ENCODE data around the gene ADSS1. TPM values are rescaled to one million over a fixed set of nuclear protein-coding genes. Genes with fewer than 3 reads are reported as not detected.

Gene ADSS1
- total and polyA plus RNA-seq, 4 donors: 1.8 to 18.8 (median 12.2) TPM

DNA sequence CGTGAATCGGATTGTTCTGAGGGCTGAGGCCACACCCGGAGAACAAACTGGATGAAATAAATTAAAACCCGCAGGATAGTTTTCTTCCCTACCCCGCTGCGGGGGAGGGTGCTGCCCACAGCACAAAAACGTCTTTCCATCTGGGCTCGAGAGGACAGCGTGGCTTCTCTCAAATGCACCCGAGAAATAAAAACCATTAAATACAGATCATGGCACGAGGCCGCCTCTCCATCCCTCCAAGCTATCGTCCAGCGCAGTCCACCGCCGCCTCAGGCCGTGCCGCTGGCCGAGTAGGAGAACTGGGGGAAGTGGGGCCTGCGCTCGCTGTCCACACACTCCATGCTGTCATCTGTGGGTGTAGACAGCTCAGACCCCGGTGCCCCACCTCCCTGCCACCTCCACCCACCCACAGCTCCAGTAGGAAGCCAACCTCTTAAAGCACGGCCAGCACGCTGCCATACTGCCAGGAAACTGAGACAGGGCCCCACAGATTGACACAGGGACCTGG is 46.1 kb downstream of the ADSS1 start:
- WGBS: 88% methylated on average over 24 of the region's 24 CpGs
- H3K27me3 ChIP-seq (ENCODE audit: control insufficient read depth in 4 of 4, insufficient read depth in 4 of 4, low read length in 3 of 4): no peaks in the 10 kb centered on the region
- no peak for DNase-seq (ENCODE audit: low spot score)
- peaks cover 5 to 34% (median 18%) of the 10 kb centered on the region in 4 donors for H3K4me1 ChIP-seq (ENCODE audit: control insufficient read depth in 4 of 4, insufficient read depth in 4 of 4, low read length in 3 of 4)
- TF ChIP-seq RXRA (IDR thresholded peaks at IDR 0.05): no peak
- TF ChIP-seq HNF4G (IDR thresholded peaks at IDR 0.05): no peak
- no peak for TF ChIP-seq YY1 (IDR thresholded peaks at IDR 0.05)
- H3K36me3 ChIP-seq (ENCODE audit: control insufficient read depth in 4 of 4, insufficient read depth in 3 of 4, low read depth in 1 of 4, low read length in 3 of 4): peaks cover 17 to 35% (median 21%) of the 10 kb centered on the region in 4 donors
- H3K9ac ChIP-seq (ENCODE audit: low read depth in 1 of 2, low read length in 2 of 2): no peak overlapping the region
- no peak overlapping the region for H3K4me3 ChIP-seq (ENCODE audit: low read depth in 1 of 3, low read length in 3 of 3)
- H3K9me3 ChIP-seq (ENCODE audit: control insufficient read depth in 4 of 4, low read length in 3 of 4): no peaks in the 10 kb centered on the region
- no peak overlapping the region for H3K27ac ChIP-seq (ENCODE audit: low read depth in 1 of 2, low read length in 2 of 2)

DNA sequence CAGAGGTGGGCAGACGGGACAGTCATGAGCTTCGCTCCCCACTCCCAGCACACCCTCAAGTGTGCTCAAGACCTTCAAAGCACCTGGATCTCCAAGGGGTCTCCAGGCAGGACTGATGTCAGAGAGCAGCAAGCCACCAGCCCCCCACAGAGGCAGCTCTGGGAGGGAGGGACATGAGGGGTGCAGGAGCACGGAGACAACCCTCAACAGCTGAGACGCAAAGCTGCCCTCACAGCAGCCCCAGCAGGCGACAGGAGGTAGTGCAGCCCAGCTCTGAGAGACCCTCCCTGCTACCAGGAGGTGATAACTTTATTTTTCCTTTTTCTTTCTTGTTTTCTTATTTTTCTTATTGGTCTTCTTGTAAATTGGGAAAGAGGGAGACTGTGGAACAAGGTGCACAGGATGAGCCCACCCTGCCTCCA is 46.8 kb downstream of the ADSS1 start:
- no peak overlapping the region for H3K9ac ChIP-seq (ENCODE audit: low read depth in 1 of 2, low read length in 2 of 2)
- WGBS: 95% methylated on average over 5 of the region's 5 CpGs
- H3K9me3 ChIP-seq (ENCODE audit: control insufficient read depth in 4 of 4, low read length in 3 of 4): no peaks in the 10 kb centered on the region
- H3K4me3 ChIP-seq (ENCODE audit: low read depth in 1 of 3, low read length in 3 of 3): no peak overlapping the region
- no peak overlapping the region for H3K27ac ChIP-seq (ENCODE audit: low read depth in 1 of 2, low read length in 2 of 2)
- peaks cover 5 to 34% (median 18%) of the 10 kb centered on the region in 4 donors for H3K4me1 ChIP-seq (ENCODE audit: control insufficient read depth in 4 of 4, insufficient read depth in 4 of 4, low read length in 3 of 4)
- no peaks in the 10 kb centered on the region for H3K27me3 ChIP-seq (ENCODE audit: control insufficient read depth in 4 of 4, insufficient read depth in 4 of 4, low read length in 3 of 4)
- DNase-seq (ENCODE audit: low spot score): no peak
- peaks cover 17 to 41% (median 21%) of the 10 kb centered on the region in 4 donors for H3K36me3 ChIP-seq (ENCODE audit: control insufficient read depth in 4 of 4, insufficient read depth in 3 of 4, low read depth in 1 of 4, low read length in 3 of 4)
- no peak for TF ChIP-seq EGR1 (IDR thresholded peaks at IDR 0.05; ENCODE audit: low read depth in 2 of 2)
- TF ChIP-seq, protein P1, sequence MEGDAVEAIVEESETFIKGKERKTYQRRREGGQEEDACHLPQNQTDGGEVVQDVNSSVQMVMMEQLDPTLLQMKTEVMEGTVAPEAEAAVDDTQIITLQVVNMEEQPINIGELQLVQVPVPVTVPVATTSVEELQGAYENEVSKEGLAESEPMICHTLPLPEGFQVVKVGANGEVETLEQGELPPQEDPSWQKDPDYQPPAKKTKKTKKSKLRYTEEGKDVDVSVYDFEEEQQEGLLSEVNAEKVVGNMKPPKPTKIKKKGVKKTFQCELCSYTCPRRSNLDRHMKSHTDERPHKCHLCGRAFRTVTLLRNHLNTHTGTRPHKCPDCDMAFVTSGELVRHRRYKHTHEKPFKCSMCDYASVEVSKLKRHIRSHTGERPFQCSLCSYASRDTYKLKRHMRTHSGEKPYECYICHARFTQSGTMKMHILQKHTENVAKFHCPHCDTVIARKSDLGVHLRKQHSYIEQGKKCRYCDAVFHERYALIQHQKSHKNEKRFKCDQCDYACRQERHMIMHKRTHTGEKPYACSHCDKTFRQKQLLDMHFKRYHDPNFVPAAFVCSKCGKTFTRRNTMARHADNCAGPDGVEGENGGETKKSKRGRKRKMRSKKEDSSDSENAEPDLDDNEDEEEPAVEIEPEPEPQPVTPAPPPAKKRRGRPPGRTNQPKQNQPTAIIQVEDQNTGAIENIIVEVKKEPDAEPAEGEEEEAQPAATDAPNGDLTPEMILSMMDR (IDR thresholded peaks at IDR 0.05; ENCODE audit: low read depth, low read length, missing input control): peak; percentile 48
- TF ChIP-seq, protein P2, sequence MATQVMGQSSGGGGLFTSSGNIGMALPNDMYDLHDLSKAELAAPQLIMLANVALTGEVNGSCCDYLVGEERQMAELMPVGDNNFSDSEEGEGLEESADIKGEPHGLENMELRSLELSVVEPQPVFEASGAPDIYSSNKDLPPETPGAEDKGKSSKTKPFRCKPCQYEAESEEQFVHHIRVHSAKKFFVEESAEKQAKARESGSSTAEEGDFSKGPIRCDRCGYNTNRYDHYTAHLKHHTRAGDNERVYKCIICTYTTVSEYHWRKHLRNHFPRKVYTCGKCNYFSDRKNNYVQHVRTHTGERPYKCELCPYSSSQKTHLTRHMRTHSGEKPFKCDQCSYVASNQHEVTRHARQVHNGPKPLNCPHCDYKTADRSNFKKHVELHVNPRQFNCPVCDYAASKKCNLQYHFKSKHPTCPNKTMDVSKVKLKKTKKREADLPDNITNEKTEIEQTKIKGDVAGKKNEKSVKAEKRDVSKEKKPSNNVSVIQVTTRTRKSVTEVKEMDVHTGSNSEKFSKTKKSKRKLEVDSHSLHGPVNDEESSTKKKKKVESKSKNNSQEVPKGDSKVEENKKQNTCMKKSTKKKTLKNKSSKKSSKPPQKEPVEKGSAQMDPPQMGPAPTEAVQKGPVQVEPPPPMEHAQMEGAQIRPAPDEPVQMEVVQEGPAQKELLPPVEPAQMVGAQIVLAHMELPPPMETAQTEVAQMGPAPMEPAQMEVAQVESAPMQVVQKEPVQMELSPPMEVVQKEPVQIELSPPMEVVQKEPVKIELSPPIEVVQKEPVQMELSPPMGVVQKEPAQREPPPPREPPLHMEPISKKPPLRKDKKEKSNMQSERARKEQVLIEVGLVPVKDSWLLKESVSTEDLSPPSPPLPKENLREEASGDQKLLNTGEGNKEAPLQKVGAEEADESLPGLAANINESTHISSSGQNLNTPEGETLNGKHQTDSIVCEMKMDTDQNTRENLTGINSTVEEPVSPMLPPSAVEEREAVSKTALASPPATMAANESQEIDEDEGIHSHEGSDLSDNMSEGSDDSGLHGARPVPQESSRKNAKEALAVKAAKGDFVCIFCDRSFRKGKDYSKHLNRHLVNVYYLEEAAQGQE (IDR thresholded peaks at IDR 0.05): no peak

DNA sequence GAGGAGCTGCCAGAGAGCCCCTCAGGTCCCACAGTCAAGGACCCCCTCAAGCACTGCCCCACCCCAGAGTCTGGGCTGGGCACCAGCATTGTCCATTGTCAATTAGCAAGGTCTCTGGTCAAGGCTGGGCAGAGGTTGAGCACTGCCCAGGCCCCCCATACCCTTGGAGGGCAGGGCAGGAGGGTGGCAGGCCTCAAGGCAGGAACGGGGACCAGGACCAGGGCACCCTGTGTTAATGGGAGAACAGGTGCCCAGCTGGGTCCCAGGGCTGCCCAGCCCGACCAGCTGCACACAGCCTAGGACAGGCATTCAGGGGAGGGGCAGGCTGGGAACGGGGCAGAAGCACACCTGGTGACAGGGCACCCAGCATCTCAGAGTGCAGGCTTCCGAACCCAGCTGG is 47.3 kb downstream of the ADSS1 start:
- Histone ChIP-seq H3K9me3 (ENCODE audit: control insufficient read depth in 4 of 4, low read length in 3 of 4) (no peaks in the 10 kb centered on the region), H3K4me3 (ENCODE audit: low read depth in 1 of 3, low read length in 3 of 3) (no peak overlapping the region), H3K9ac (ENCODE audit: low read depth in 1 of 2, low read length in 2 of 2) (no peak overlapping the region), H3K27ac (ENCODE audit: low read depth in 1 of 2, low read length in 2 of 2) (no peak overlapping the region), H3K27me3 (ENCODE audit: control insufficient read depth in 4 of 4, insufficient read depth in 4 of 4, low read length in 3 of 4) (no peaks in the 10 kb centered on the region), H3K36me3 (ENCODE audit: control insufficient read depth in 4 of 4, insufficient read depth in 3 of 4, low read depth in 1 of 4, low read length in 3 of 4) (peaks cover 17 to 43% (median 22%) of the 10 kb centered on the region in 4 donors), H3K4me1 (ENCODE audit: control insufficient read depth in 4 of 4, insufficient read depth in 4 of 4, low read length in 3 of 4) (peaks cover 5 to 31% (median 18%) of the 10 kb centered on the region in 4 donors)
- TF ChIP-seq JUND (IDR thresholded peaks at IDR 0.05) (no peak), SP1 (IDR thresholded peaks at IDR 0.05) (no peak), RXRA (IDR thresholded peaks at IDR 0.05) (no peak), RAD21 (IDR thresholded peaks at IDR 0.05) (no peak), NR2F2 (IDR thresholded peaks at IDR 0.05) (no peak), EGR1 (IDR thresholded peaks at IDR 0.05; ENCODE audit: low read depth in 2 of 2) (no peak), FOXA2 (IDR thresholded peaks at IDR 0.05) (no peak), HNF4G (IDR thresholded peaks at IDR 0.05) (no peak)
- TF ChIP-seq, protein P3, sequence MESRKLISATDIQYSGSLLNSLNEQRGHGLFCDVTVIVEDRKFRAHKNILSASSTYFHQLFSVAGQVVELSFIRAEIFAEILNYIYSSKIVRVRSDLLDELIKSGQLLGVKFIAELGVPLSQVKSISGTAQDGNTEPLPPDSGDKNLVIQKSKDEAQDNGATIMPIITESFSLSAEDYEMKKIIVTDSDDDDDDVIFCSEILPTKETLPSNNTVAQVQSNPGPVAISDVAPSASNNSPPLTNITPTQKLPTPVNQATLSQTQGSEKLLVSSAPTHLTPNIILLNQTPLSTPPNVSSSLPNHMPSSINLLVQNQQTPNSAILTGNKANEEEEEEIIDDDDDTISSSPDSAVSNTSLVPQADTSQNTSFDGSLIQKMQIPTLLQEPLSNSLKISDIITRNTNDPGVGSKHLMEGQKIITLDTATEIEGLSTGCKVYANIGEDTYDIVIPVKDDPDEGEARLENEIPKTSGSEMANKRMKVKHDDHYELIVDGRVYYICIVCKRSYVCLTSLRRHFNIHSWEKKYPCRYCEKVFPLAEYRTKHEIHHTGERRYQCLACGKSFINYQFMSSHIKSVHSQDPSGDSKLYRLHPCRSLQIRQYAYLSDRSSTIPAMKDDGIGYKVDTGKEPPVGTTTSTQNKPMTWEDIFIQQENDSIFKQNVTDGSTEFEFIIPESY (IDR thresholded peaks at IDR 0.05): no peak
- TF ChIP-seq, protein P4, sequence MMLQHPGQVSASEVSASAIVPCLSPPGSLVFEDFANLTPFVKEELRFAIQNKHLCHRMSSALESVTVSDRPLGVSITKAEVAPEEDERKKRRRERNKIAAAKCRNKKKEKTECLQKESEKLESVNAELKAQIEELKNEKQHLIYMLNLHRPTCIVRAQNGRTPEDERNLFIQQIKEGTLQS (IDR thresholded peaks at IDR 0.05): no peak
- TF ChIP-seq, protein P5, sequence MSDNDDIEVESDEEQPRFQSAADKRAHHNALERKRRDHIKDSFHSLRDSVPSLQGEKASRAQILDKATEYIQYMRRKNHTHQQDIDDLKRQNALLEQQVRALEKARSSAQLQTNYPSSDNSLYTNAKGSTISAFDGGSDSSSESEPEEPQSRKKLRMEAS (IDR thresholded peaks at IDR 0.05): no peak
- DNase-seq (ENCODE audit: low spot score): no peak
- WGBS: 99% methylated on average over 4 of the region's 4 CpGs
